GM18526 (cell line): Measurements from ENCODE around the gene DENND1C.
A peak's percentile ranks its signal among the peaks of the same experiment; 100 is the strongest.

Experiments used
- POLR2A ChIP-seq: IDR thresholded peaks from 3 replicates; pipeline ENCODE4 v1.6.1; 2011; ENCODE audit not compliant: insufficient read length; ENCODE audit errors: extremely low read depth

The DENND1C gene

DNA sequence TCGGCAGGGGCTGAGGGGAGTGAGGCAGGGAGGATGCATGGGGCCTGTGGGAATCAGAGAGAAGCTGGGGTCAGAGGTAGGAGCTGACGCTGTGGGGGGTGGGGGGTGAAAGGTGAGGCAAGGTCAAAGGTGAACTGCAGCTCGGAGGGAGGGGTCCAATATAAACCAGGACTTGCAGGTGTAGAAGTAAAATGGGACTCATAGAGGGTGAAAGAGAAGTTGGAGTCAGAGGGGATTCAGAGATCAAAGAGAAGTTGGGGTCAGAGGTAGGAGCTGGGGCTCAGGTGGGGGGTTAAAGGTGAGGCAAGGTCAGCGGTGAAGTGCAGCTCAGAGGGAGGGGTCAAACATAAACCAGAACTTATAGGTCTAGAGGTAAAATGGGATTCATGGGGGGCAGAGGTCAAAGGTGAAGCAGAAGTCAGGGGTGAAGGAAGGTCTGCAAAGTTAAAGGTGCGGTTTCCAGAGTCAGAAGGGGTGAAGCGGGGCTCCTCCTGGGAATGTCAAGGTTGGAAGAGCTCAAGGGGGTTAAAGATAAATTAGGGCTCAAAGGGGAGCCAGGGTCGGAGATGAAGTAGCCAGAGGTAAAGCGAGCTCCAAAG, 12.9 kb upstream of the DENND1C start:
- no peak for TF ChIP-seq POLR2A

DNA sequence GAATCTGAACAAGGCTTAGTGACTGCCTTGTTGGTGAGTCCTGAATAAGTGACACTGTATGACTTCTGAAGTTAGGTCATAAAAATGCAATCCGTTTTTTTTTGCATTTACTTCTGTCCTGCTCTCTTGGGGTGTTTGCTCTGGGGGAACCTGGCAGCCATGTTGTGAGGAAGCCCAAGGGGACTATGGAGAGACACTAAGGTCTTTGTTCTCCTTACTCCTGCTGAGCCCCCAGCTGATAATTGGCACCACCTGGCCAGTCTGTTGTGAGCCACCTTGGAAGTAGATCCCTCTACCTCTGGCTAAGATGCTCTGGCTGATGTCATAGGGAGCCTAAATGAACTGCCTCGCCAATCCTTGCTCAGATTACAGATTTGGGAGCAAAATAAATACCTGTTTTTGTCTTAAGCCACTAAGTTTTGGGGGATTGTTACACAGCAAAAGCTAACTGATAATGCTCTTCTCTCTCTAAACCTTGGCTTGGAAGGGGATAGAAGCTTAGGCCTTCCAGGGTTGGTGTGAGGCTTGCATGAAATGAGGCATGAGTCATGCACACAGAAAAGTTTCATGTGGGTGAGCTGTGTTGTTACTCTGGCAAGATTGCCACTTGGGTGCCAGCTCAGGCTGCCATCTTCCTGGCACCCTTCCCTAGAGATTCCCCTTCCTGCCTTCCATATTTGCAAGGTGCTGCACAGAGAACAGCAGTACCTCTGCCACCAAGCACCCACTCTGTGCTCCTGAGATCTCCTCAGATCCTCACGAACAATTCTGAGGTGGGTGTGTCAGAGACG, 10.4 kb upstream of the DENND1C start:
- TF ChIP-seq POLR2A: no peak

DNA sequence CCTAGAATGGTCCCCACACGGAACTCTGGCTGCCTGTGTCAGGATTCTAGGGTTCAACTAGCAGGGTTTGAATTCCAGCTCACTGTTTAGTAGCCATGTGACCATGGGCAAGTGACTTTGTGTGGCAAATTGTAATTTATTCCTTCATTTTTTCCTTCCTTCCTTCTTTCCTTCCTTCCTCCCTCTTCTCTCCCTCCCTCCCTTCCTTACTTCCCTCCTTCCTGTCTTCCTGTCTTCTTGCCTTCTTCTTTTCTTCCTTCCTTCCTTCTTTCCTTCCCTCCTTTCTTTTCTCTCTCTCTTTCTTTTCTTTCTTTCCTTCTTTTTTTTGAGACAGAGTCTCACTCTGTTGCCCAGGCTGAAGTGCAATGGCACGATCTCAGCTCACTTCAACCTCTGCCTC, 8.5 kb upstream of the DENND1C start:
- TF ChIP-seq POLR2A: no peak

DNA sequence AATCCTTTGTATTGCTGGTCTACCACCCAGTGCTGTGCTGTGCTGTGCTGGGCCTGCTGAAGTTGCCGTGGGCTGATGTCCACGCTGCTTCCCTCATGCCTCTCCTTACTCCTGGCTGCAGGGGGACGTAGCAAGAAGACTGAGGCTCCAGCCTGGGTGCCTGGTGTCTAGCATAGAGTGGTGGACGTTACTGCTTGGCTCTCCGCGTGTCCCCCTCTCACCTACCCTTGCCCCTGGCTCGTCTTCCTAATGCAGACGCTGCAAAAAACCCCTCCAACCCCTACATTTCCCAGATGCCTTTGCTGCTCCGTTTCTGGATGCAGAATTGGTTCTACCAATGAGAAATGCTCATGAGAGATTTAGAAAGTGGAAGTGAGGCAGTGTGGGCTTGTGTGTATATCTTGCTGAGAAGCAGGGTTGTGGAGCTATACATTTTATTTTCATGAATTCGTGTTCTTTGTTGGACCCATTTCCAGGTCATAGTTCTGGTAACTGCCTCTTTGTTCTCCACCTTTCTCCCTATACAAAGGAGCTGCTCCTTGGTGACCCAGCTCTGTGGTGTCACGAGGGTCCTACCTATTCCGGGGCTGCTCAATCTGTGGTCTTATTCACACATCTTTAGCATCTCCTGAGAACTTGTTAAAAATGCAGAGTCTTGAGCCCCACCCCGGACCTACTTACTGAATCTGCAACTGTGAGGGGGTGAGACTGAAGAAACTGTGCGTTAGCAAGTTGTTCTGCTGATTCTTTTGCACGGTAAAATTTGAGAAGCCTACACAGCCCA, 7.9 kb upstream of the DENND1C start:
- peak; percentile 38 for TF ChIP-seq POLR2A

DNA sequence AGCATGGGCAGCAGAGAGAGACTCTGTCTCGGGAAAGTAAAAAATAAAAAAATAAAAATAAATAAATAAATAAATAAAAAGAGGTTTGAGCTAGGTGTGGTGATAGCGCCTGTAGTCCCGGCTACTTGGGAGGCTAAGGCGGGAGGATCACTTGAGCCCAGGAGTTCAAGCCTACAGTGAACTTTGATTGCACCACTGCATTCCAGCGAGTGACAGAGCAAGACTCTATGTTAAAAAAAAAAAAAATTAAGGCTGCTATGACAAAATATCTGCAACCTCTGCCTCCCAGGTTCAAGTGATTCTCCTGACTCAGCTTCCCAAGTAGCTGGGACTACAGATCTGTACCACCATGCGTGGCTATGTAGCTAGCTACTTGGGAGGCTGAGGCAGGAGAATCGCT, 3.2 kb upstream of the DENND1C start:
- no peak for TF ChIP-seq POLR2A

DNA sequence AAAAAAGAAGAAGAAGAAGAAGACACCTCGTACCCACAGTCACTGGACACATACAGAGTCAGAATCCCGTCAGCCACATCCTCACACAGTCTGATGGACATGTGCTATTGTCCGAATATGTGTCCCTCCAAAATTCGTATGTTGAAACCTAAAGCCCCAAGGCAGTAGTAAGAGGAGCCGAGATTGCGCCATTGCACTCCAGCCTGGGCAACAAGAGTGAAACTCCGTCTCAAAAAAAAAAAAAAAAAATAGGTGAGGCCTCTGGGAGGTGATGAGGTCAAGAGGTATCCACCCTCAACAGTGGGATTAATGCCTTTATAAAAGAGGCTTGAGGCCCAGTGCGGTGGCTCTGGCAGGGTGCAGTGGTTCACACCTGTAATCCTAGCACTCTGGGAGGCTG, 2.6 kb upstream of the DENND1C start:
- TF ChIP-seq POLR2A: no peak

DNA sequence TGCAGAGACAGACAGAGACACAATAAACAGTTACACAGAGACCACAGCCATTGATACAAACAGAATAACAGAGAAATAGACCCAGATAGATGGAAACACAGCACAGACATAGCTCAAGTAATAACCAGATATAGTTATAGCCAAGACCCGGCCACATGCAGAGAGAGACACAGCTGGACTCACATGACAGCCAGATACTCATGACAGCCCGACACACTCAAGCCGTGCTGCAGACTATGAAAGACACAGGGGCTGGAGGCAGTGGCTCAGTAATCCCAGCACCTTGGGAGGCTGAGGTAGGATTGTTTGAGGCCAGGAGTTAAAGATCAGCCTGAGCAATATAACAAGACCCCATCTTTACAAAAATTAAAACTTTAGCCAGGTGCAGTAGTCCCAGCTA, 1.6 kb upstream of the DENND1C start:
- no peak for TF ChIP-seq POLR2A

DNA sequence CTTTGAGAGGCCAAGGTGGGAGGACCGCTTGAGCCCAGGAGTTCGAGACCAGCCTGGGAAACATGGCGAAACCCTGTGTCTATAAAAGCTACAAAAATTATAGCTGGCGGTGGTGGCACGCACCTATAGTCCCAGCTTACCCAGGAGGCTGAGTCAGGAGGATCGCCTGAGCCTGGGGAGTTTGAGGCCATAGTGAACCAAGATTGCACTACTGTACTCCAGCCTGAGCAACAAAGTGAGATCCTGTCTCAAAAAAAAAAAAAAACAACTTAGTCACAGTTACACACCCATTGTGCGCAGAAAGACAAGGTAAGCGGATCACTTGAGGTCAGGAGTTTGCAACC, 728 bp upstream of the DENND1C start:
- TF ChIP-seq POLR2A: no peak

DNA sequence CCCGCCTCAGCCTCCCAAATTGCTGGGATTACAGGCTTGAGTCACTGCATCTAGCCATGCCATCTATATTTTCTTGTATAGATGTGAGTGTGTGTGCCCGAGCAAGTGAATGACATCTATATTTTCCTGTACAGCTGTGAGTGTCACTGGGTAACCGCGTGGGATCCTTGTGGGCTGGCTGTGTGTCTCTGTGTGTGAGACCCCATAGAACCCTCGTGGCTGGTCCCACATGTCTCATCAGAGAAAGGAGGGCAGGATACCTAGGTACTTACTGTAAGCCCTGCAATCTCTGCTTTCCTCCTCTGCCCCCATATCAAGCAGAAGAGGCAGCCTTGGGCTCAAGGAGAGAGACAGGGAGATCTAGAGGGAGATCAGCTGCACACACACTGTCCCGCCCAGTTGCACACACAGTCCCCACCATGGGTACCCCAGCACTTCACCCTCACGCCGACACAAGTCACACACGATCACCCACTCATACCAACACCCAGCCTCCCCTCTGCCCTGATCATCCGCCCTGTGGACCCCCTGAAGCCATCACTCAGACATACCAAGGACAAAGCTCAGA, 655 bp downstream of the DENND1C start:
- TF ChIP-seq POLR2A: no peak

DNA sequence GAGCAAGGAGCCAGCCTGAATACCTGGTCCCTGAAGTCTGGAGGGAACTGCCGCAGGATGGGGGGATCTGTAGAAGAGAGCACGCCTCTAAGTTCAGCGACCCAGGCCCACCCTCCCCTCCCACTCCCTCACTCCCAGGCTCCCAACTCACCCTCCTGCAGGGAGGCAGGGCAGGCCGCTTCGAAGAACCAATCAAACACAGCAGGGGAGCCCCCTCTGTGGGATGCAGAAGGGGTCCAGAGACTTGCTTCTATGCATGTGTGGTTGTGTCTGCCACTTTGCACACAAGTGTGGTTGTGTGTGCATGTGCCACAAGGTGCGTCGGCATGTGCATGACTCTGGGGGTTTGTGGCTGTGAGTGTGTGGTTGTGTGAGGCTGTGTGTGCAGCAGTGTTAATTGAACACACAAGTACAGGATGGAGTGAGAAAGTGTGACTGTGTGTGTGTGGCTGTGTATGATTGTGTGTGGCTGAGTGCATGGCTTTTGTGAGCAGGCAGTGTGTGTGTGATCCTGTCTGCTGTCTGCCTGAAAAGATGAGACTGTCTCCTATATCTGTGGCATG, 1.7 kb downstream of the DENND1C start:
- no peak for TF ChIP-seq POLR2A

DNA sequence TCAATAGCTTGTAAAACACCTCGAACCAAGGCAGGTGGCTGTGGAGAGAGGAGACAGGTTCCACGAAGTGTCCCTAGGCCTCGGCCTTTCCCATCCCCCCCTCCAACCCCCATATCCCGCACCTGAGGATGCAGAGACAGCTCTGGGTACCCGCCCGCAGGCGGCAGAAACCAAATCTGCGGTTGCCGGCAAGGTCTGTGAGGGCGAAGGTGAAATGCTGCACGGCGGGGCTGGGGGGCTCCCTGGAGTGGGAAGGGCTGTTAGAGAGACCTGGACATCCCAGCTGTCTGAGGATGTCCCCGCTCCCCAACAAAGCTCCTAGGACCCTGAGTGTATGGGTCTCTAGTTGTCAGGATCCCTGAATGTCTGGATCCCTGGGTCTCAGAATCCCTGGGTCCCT, 2.8 kb downstream of the DENND1C start:
- no peak for TF ChIP-seq POLR2A

DNA sequence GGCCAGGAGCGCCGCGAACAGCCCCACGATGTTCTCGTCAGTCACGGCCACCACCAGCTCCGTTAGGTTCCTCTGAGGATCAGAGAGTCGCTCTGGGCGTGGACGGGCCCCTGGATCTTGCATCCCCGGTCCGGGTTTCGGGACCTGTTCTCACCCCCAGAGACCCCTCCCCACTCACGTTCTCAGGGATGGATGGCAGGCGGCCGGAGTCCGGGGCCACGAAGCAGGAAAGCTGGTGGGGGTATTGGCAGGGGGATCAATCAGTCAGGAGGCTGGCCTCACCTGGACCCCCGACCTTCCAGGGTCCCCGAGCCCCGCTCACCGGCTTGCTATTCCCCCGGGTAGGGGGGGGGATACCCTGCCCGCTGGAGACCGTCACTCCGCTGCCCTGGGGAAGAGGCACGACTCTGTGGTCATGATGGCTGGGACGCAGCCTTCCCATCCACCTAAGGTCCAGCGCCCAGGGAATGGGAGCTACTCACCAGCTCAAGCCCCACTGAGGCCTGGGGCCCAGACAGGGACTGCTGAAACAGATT, 4.6 kb downstream of the DENND1C start:
- TF ChIP-seq POLR2A: no peak

DNA sequence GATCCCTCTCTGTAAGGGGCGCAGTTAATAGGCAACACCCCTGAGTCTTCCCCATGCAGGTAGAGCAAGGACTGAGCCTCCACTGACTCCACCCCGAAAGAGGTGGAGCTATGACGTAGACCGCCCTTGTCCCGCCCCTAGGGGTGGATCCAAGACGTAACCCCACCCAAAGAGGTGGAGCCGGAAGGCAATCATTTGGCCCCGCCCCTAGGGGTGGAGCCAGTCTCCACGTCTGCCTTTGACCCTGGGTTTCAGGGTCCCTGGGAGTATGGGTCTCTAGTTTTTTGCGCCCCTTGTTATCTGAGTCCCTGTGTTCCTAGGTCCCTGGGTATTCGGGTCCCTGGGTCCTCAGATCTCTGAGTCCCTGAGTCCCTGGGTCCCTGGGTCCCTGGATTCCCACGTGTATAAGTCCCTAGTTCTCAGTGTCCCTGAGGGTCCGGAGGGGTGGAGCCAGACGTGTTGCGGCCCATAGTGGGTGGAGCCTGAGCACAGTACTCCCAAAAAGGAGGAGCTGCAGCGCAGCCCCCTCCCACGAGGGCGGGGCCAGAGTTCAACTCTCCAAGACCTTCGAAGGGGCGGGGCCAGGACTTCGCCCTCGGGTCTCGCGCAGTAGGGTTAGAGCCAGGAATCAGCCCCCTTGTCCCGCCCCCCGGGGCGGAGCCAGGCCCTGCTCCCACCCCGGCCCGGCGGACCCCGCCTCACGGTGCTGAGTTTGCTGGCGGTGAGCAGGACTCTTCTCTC, 5.3 kb downstream of the DENND1C start:
- no peak for TF ChIP-seq POLR2A

DNA sequence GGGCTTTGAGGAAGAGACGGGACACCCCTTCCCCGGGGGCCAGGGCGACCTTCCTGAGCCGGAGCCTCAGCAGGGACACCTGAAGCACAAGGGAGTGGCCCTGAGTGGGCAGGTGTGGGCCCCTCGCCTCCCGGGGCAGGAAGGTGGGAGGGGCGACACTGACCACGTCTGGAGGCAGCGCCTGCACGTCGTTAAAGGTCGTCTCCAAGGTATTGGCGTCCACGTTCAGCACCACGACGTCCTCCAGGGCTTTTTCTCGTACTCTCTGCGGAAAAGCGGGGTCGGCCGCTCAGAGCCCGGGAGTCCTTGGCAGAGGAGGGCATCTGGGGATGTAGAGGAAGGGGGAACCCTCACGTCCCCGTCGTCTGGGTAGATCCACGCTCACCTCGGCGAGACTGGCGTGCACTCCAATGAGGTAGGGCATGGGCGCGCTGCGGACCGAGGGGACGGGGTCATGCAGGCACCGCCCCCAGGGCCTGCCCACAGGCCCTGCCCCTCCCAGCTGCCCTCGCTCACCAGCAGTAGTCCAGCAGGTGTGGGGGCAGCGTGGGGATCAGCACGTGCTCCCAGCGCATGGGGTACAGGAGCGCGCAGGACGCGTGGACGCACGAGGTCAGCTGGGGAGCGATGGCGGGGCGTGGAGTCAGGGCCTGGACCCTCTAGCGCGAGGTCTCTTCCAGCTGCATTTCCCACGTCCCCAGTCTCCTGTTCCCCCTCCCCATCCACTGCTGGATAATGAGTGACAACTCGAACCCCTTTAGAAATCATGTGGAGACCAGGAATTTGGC, 6.1 kb downstream of the DENND1C start:
- TF ChIP-seq POLR2A: no peak
